Measurements from ENCODE around the gene RPS6KB2. TPM values are rescaled to one million over a fixed set of nuclear protein-coding genes. Genes with fewer than 3 reads are reported as not detected.

The RPS6KB2 gene
- polyA plus RNA-seq, 1 donor (not counting 4 experiments of a cell fraction or from before 2014, with no cell fraction given): 61.4 TPM

- Histone ChIP-seq H4K20me1 (ENCODE audit: control insufficient read depth, extremely low read depth, insufficient read depth, low read length) (no peaks in the 10 kb centered on the region), H3K36me3 (ENCODE audit: control insufficient read depth in 2 of 2, extremely low read depth in 1 of 2, insufficient read depth in 2 of 2, low read length in 2 of 2) (no peaks in the 10 kb centered on the region), H3K9ac (ENCODE audit: control insufficient read depth, extremely low read depth, insufficient read depth, low read length) (no peak overlapping the region), H3K9me3 (ENCODE audit: control insufficient read depth, low read depth, low read length) (no peaks in the 10 kb centered on the region), H3K27me3 (ENCODE audit: control insufficient read depth, extremely low read depth, insufficient read depth, low read length) (no peaks in the 10 kb centered on the region), H3K4me1 (ENCODE audit: control insufficient read depth, extremely low read depth, insufficient read depth, low read length) (peaks cover 12% of the 10 kb centered on the region), H3K4me2 (ENCODE audit: control insufficient read depth, extremely low read depth, insufficient read depth, low read depth, low read length) (no peak overlapping the region), H3K4me3 (ENCODE audit: control insufficient read depth in 2 of 3, extremely low read depth in 1 of 3, insufficient read depth in 2 of 3, low read depth in 1 of 3, low read length in 3 of 3) (no peak overlapping the region), H3K79me2 (ENCODE audit: control insufficient read depth, insufficient read depth, low read length) (peaks cover 11% of the 10 kb centered on the region), H3K27ac (ENCODE audit: control insufficient read depth, insufficient read depth, low read length) (no peak overlapping the region), H3K9me1 (ENCODE audit: control insufficient read depth, extremely low read depth, insufficient read depth, low read length) (no peaks in the 10 kb centered on the region), H2AFZ (ENCODE audit: control insufficient read depth, low read length) (no peak overlapping the region)
- TF ChIP-seq EZH2 (IDR thresholded peaks at IDR 0.05; ENCODE audit: low read length): no peak
- TF ChIP-seq CTCF (optimal IDR thresholded peaks at IDR 0.05 in 1 of 3, IDR thresholded peaks at IDR 0.05 in 1 of 3, conservative IDR thresholded peaks at IDR 0.05 in 1 of 3; ENCODE audit: extremely low read depth in 1 of 3, insufficient read depth in 2 of 3, low read length in 3 of 3): no peak
- DNase-seq (ENCODE audit: low read depth, low spot score) (no peak), FAIRE-seq (no peak)
- dilution Hi-C loops (cut with MboI; ENCODE audit: extremely low pct_ligation_motif_present, low sequenced_read_pairs): no loop called here
These were observed 23.6 kb upstream of the RPS6KB2 start for GRCh38 chr11:67404515-67405195.

- dilution Hi-C loops (cut with MboI; ENCODE audit: extremely low pct_ligation_motif_present, low sequenced_read_pairs): no loop called here
- FAIRE-seq: no peak
- no peak for DNase-seq (ENCODE audit: low read depth, low spot score)
- Histone ChIP-seq H3K9me3 (ENCODE audit: control insufficient read depth, low read depth, low read length) (no peaks in the 10 kb centered on the region), H3K4me2 (ENCODE audit: control insufficient read depth, extremely low read depth, insufficient read depth, low read depth, low read length) (no peak overlapping the region), H4K20me1 (ENCODE audit: control insufficient read depth, extremely low read depth, insufficient read depth, low read length) (no peaks in the 10 kb centered on the region), H2AFZ (ENCODE audit: control insufficient read depth, low read length) (no peak overlapping the region), H3K9ac (ENCODE audit: control insufficient read depth, extremely low read depth, insufficient read depth, low read length) (no peak overlapping the region), H3K9me1 (ENCODE audit: control insufficient read depth, extremely low read depth, insufficient read depth, low read length) (no peaks in the 10 kb centered on the region), H3K4me3 (ENCODE audit: control insufficient read depth in 2 of 3, extremely low read depth in 1 of 3, insufficient read depth in 2 of 3, low read depth in 1 of 3, low read length in 3 of 3) (no peak overlapping the region), H3K79me2 (ENCODE audit: control insufficient read depth, insufficient read depth, low read length) (peaks cover 11% of the 10 kb centered on the region), H3K27ac (ENCODE audit: control insufficient read depth, insufficient read depth, low read length) (no peak overlapping the region), H3K27me3 (ENCODE audit: control insufficient read depth, extremely low read depth, insufficient read depth, low read length) (no peaks in the 10 kb centered on the region), H3K36me3 (ENCODE audit: control insufficient read depth in 2 of 2, extremely low read depth in 1 of 2, insufficient read depth in 2 of 2, low read length in 2 of 2) (no peaks in the 10 kb centered on the region), H3K4me1 (ENCODE audit: control insufficient read depth, extremely low read depth, insufficient read depth, low read length) (peaks cover 12% of the 10 kb centered on the region)
- TF ChIP-seq EZH2 (IDR thresholded peaks at IDR 0.05; ENCODE audit: low read length): no peak
- no peak for TF ChIP-seq CTCF (optimal IDR thresholded peaks at IDR 0.05 in 1 of 3, IDR thresholded peaks at IDR 0.05 in 1 of 3, conservative IDR thresholded peaks at IDR 0.05 in 1 of 3; ENCODE audit: extremely low read depth in 1 of 3, insufficient read depth in 2 of 3, low read length in 3 of 3)
These were observed 23.1 kb upstream of the RPS6KB2 start for GRCh38 chr11:67405196-67405567.

Measured in keratinocyte (primary cell).